HG02884 (cell line): ENCODE data around the gene CASZ1.

Source experiments
- ATAC-seq: cut with Tn5 transposase; IDR thresholded peaks from one replicate; pipeline ENCODE4 v1.9.1; 2021; ENCODE audit warnings: mild to moderate bottlenecking, moderate library complexity; ENCODE audit not compliant: unreplicated experiment

Gene CASZ1

GRCh38 chr1:10825592-10825991 is 29.1 kb upstream of the CASZ1 start:
- no peak for ATAC-seq

DNA sequence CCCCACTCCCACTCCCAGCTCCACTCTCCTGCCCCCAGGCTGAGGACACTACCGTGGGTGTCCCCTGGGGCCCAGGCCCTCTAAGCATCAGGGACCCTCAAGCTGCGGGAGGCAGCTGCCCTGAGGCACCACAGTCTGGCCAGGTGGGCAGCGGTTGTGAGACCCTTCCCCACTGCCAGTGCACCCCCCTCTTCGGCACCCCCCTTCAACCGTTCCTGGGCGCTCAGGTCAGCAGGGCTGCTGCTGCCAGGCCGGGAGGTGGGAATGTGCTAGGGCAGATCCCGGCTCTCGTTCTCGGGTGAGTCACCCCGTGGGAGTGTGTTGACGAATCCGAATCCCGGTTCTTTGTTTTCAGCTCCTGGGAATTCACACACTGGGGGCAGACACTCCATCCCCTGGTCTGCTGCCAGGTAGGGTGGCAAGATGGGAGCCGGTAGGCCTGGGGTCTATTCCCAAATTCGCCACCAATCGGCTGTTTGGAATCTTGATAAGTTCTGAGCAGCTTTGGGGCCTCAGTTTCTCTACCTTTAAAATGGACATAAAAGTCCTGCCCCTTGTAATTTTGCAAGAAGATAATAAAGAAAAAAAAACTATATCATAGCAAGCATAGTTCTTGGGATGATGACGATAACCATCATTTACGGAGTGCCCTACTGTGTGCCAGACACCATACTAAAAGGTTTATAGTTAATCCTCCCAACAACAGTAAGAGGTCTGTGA is 28.5 kb upstream of the CASZ1 start:
- ATAC-seq: no peak

DNA sequence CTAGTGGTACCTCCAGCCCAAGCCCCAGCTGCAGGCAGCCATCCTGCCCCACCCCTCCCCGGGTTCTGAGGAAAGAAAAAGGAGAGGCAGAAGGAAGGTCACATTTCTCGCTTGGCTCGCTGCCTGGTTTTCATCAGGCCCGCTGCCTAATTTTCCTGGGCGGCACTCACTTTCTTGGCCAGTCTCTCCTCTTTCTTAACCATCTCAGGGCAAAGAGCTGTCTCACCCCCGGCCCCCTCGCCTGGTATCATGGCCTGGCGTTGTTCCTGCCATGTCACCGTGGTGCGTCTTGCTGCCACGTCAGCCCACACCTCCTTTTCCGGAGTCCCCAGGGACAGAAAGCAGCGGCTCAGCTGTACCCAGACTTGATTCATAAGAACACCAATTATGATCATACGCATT is 26.6 kb upstream of the CASZ1 start:
- no peak for ATAC-seq

- ATAC-seq: no peak
These were observed 24.9 kb upstream of the CASZ1 start for GRCh38 chr1:10821388-10821787.

DNA sequence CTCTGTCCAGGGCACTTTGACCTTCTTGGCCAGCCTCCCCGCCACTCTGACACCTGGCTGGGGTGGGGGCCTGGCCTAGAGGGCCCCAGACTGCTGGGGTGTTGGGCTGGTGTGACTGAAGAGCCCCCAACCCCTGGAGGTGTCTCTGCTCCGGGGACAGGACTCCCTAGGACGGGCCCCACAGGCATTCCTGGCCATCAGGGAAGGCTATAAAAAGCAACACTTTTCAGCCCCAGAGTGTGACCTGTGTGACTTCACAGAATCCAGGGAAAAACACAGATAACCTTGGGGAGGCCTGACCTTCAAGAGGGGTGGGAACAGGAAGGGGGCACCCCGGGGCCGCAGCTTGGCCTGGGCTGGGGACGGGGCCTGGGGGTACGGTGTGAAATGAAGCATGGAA is 24.0 kb upstream of the CASZ1 start:
- ATAC-seq: no peak

DNA sequence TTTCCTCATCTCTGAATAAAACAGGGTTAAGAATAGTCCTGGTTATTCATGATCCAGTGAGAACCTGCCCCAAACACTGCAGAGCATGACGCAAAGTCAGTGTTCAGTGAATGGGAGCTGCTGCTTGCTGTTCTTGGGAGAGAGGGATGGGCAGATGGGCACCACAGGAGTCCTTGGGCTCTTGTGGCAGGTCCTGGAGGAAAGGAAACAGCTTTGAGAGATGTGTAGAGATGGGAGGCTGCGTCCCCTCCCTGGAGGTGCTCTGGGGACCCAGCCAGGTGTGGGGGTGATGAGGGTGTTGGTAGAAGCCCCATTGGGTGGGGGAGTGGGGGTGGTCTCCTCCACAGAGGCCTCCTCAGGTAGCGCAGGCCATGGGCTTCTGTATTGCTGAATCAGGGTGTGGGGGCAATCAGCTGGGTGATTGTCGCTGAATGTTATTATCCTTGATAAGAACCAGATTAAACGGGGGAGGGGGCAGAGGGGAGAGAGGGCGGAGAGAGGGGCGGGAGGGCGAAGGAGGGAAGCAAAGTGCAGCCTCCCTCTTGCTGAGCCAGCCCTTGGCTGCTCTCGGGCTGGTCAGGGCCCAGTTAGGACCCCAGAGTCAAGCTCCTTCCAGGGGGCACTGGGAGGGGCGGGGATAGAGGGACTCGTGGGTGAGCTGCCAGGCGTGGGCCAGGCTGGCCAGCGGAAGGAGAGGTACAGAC is 22.9 kb upstream of the CASZ1 start:
- no peak for ATAC-seq

GRCh38 chr1:10818262-10819197 is 22.1 kb upstream of the CASZ1 start:
- no peak for ATAC-seq

DNA sequence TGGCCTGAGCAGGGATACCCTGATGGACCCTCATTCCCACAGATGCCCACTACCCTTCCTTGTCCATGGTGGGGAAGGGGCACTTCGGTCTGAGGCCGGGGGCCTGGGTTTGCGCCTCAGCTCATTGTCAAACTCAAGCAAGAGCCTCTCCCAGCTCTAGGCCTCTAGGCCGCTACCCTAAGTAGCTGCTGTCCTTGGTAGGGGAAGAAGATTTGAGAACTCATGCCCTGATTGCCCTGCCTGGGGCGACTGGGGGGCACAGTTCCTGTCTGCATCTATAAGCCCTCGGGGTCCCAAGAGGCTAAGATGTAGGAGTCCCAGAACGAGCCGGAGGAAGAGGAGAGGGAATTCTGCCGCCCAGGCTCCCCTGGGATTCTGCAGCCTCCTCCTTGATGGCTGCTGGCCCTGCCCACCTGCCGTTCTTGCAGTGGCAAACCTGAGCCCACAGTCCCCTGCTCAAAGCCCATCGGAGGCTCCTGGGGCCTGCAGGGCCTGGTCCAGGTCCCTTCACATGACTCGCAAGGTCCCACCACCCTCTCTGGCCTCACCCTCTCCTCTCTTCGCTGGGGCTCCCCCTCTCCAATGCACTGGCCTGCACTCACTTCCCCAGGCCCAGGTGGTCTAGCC is 20.4 kb upstream of the CASZ1 start:
- no peak for ATAC-seq

- no peak for ATAC-seq
These were observed 19.8 kb upstream of the CASZ1 start for GRCh38 chr1:10816233-10816632.

GRCh38 chr1:10815858-10816195 is 19.4 kb upstream of the CASZ1 start:
- no peak for ATAC-seq

- ATAC-seq: no peak
These were observed 18.8 kb upstream of the CASZ1 start for GRCh38 chr1:10814976-10815857.

GRCh38 chr1:10814312-10814711 is 17.9 kb upstream of the CASZ1 start:
- no peak for ATAC-seq

DNA sequence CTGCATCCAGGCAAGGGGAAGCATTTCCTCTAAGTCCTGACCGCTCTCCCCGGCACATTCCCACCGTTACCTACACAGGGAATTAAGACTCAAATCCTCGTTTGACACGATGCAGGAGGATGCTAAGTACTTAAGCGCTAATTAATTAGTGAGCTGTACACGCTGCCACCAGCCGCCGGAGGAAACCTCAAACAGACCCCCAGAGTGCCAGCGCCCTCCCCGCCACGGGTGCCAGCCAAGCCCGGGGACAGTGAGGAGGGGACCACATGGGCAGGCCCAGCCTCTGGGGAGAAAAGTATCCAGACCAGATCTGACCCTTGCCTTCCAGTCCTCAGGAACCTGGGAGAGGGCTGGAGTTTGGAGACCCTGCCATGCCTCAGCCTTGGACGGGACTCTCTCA is 17.4 kb upstream of the CASZ1 start:
- ATAC-seq: no peak

DNA sequence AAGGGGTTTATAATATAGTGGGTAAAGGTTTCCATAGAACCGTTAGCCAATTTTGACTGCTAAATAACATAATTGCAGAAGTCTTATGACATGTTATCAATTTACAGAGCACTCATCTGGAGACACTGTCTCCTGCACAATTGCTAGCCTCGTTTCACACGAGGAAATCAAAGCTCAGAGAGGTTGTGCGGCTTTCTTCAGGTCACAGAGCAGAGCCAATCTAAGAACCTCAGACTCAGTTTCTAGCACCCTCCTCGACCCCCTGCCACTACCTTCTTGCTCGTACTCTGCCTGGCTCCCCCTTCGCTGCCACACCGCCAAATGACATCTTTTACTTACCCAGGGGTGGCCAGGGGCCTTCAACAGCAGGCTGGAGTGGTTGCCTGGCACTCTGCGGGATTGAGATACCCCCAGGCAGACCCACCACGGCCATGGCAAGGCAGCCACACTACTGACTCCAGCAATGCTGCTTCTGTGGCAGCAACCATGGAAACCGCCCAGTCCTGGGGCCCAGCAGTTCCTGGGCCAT is 16.0 kb upstream of the CASZ1 start:
- ATAC-seq: no peak

- no peak for ATAC-seq
These were observed 12.0 kb upstream of the CASZ1 start for GRCh38 chr1:10808441-10808840.

DNA sequence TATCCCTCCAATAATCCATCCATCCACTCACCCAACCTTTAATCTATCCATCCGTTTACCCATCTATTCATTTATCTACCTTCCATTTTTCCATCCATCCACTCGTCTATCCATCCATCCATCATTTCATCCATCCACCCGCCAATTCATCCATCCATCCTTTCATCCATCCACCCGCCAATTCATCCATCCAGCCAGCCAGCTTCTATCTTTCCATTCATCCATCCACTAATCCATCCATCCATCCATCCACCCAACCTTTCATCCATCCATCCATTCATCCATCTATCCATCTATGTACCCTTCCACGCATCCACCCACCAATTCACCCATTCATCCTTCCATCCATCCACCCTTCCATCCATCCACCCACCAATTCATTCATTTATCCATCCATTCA is 10.5 kb upstream of the CASZ1 start:
- no peak for ATAC-seq

GRCh38 chr1:10803971-10804820 is 7.8 kb upstream of the CASZ1 start:
- no peak for ATAC-seq

- no peak for ATAC-seq
These were observed 6.7 kb upstream of the CASZ1 start for GRCh38 chr1:10802944-10803715.
